DMS 273 (cell line): Measurements from ENCODE around the gene CCER1.
A peak's percentile ranks its signal among the peaks of the same experiment; 100 is the strongest.
"Not testable (repeated sequence)": the region's sequence is repeated elsewhere in the genome, so short reads cannot be mapped to it uniquely, and the experiment has no call there.

Experiments
- DNase-seq: peaks from one replicate; lab custom pipeline; 2025; ENCODE audit not compliant: unreplicated experiment; lab: John Stamatoyannopoulos, UW

Gene CCER1

GRCh38 chr12:90954921-90955320, at the start of gene CCER1:
TSS of gene CCER1 (minus strand) at chr12:90955176. CDS start at chr12:90954742, 434 bp downstream.
- no peak for DNase-seq

GRCh38 chr12:91003737-91004136, 48.8 kb upstream of the CCER1 start:
- no peak for DNase-seq

GRCh38 chr12:91001306-91001705, 46.3 kb upstream of the CCER1 start:
- no peak for DNase-seq

- no peak for DNase-seq
Observed at GRCh38 chr12:90999966-91000365, 45.0 kb upstream of the CCER1 start.

- no peak for DNase-seq
Observed at GRCh38 chr12:90999527-90999926, 44.6 kb upstream of the CCER1 start.

- DNase-seq: no peak
Observed at GRCh38 chr12:90995010-90995409, 40.0 kb upstream of the CCER1 start.

- DNase-seq: no peak
Observed at GRCh38 chr12:90991952-90992465, 37.0 kb upstream of the CCER1 start.

GRCh38 chr12:90990611-90991010, 35.6 kb upstream of the CCER1 start:
- DNase-seq: no peak

- no peak for DNase-seq
Observed at GRCh38 chr12:90989686-90990111, 34.7 kb upstream of the CCER1 start.

GRCh38 chr12:90987520-90987919, 32.5 kb upstream of the CCER1 start:
- no peak for DNase-seq

- no peak for DNase-seq
Observed at GRCh38 chr12:90987101-90987500, 32.1 kb upstream of the CCER1 start.

GRCh38 chr12:90985331-90985730, 30.4 kb upstream of the CCER1 start:
- not testable (repeated sequence) for DNase-seq

GRCh38 chr12:90984114-90984513, 29.1 kb upstream of the CCER1 start:
- no peak for DNase-seq

- DNase-seq: no peak
Observed at GRCh38 chr12:90982170-90982569, 27.2 kb upstream of the CCER1 start.

GRCh38 chr12:90979951-90980350, 25.0 kb upstream of the CCER1 start:
- DNase-seq: no peak

GRCh38 chr12:90979019-90979418, 24.0 kb upstream of the CCER1 start:
- no peak for DNase-seq

- peak; percentile 61 for DNase-seq
Observed at GRCh38 chr12:90978117-90978770, 23.3 kb upstream of the CCER1 start.

GRCh38 chr12:90977224-90977623, 22.2 kb upstream of the CCER1 start:
- DNase-seq: no peak

- DNase-seq: no peak
Observed at GRCh38 chr12:90974286-90974685, 19.3 kb upstream of the CCER1 start.

GRCh38 chr12:90972226-90972625, 17.2 kb upstream of the CCER1 start:
- no peak for DNase-seq

GRCh38 chr12:90970911-90971310, 15.9 kb upstream of the CCER1 start:
- no peak for DNase-seq

- DNase-seq: no peak
Observed at GRCh38 chr12:90970471-90970870, 15.5 kb upstream of the CCER1 start.

- no peak for DNase-seq
Observed at GRCh38 chr12:90969851-90970250, 14.9 kb upstream of the CCER1 start.
